Neural cell (in vitro differentiated cells): Measurements from ENCODE around the gene FAM228B. TPM values are rescaled to one million over a fixed set of nuclear protein-coding genes. Genes with fewer than 3 reads are reported as not detected.

Experiments used
- H2AFZ ChIP-seq: fragments of 200-600, 300-800 bp; sonication (generic), shearing (Covaris generic); 2 replicates; pipeline ENCODE4 v1.6.0; 2014; ENCODE audit warnings: low read depth, mild to moderate bottlenecking, antibody characterized with exemption, low read length, moderate library complexity
- H3F3A ChIP-seq: fragments of 200-600 bp; shearing (Covaris generic); 2 replicates; pipeline ENCODE4 v1.6.1; 2016; ENCODE audit warnings: mild to moderate bottlenecking, moderate library complexity, mixed read lengths, antibody characterized with exemption, low read length; ENCODE audit not compliant: insufficient read depth, poor library complexity, severe bottlenecking
- H3K27ac ChIP-seq: fragments of 200-600, 300-800 bp; sonication (generic), shearing (Covaris generic); 2 replicates; pipeline ENCODE4 v1.5.1; 2014; ENCODE audit warnings: mild to moderate bottlenecking, low read length, moderate library complexity
- H3K27me3 ChIP-seq: fragments of 300-800, 200-600 bp; sonication (generic), shearing (Covaris generic); 2 replicates; pipeline ENCODE4 v1.6.0; 2014; ENCODE audit warnings: mild to moderate bottlenecking, low read depth, low read length, moderate library complexity; ENCODE audit not compliant: insufficient read depth
- H3K36me3 ChIP-seq: fragments of 300-800, 200-600 bp; sonication (generic), shearing (Covaris generic); 2 replicates; pipeline ENCODE4 v1.5.1; 2014; ENCODE audit warnings: mild to moderate bottlenecking, antibody characterized with exemption, low read length, moderate library complexity; ENCODE audit not compliant: insufficient read depth
- H3K4me2 ChIP-seq: fragments of 300-800, 200-600 bp; sonication (generic), shearing (Covaris generic); 2 replicates; pipeline ENCODE4 v1.6.0; 2014; ENCODE audit warnings: mild to moderate bottlenecking, low read length
- H3K4me3 ChIP-seq: fragments of 300-800, 200-600 bp; sonication (generic), shearing (Covaris generic); 2 replicates; pipeline ENCODE4 v1.5.1; 2014; ENCODE audit warnings: mild to moderate bottlenecking, low read length, moderate library complexity
- H3K79me2 ChIP-seq: fragments of 200-600 bp; shearing (Covaris generic); replicated peaks from 2 replicates; pipeline ENCODE4 v1.6.0; 2014; ENCODE audit warnings: mild to moderate bottlenecking, low read length, moderate library complexity; ENCODE audit not compliant: insufficient read depth
- H3K9ac ChIP-seq: fragments of 300-800, 200-600 bp; sonication (generic), shearing (Covaris generic); 2 replicates; pipeline ENCODE4 v1.6.1; 2016; ENCODE audit warnings: mild to moderate bottlenecking, low read length, mixed read lengths
- H3K9me2 ChIP-seq: fragments of 200-600 bp; shearing (Covaris generic); 2 replicates; pipeline ENCODE4 v1.6.1; 2016; ENCODE audit warnings: mild to moderate bottlenecking, low read length, mixed read lengths; ENCODE audit not compliant: insufficient read depth
- H3K9me3 ChIP-seq: fragments of 200-600, 300-800 bp; sonication (generic), shearing (Covaris generic); 2 replicates; pipeline ENCODE4 v1.6.1; 2016; ENCODE audit warnings: mild to moderate bottlenecking, mixed run types, low read length, moderate library complexity, mixed read lengths
- H4K20me1 ChIP-seq: fragments of 200-600 bp; shearing (Covaris generic); 2 replicates; pipeline ENCODE4 v1.6.1; 2016; ENCODE audit warnings: mild to moderate bottlenecking, mixed run types; ENCODE audit not compliant: insufficient read depth
- CTCF ChIP-seq: fragments of 450-650 bp; IDR thresholded peaks from 2 replicates; pipeline ENCODE4 v1.5.1; 2014; ENCODE audit warnings: antibody characterized with exemption, mild to moderate bottlenecking, moderate library complexity; ENCODE audit not compliant: poor library complexity, severe bottlenecking
- EP300 ChIP-seq: fragments of 450-650 bp; conservative IDR thresholded peaks from 2 replicates; pipeline ENCODE4 v1.6.1; 2014; ENCODE audit warnings: antibody characterized with exemption, mild to moderate bottlenecking, moderate library complexity; ENCODE audit not compliant: poor library complexity, severe bottlenecking
- EZH2 ChIP-seq: fragments of 200-600, 300-800 bp; shearing (Covaris generic), sonication (generic); IDR thresholded peaks from 2 replicates; pipeline ENCODE4 v1.6.1; 2014; ENCODE audit warnings: antibody characterized with exemption, low read length, borderline replicate concordance, mild to moderate bottlenecking; ENCODE audit not compliant: insufficient read depth, poor library complexity, severe bottlenecking
- MXI1 ChIP-seq: fragments of 450-650 bp; conservative IDR thresholded peaks from 2 replicates; pipeline ENCODE4 v1.6.1; 2014; ENCODE audit warnings: antibody characterized with exemption, mild to moderate bottlenecking; ENCODE audit not compliant: poor library complexity, severe bottlenecking
- POLR2AphosphoS5 ChIP-seq: IDR thresholded peaks from 2 replicates; pipeline ENCODE4 v1.6.1; 2012
- RAD21 ChIP-seq: fragments of 450-650 bp; conservative IDR thresholded peaks from 2 replicates; pipeline ENCODE4 v1.6.1; 2014; ENCODE audit warnings: antibody characterized with exemption, mild to moderate bottlenecking, moderate library complexity
- REST ChIP-seq: IDR thresholded peaks from 2 replicates; pipeline ENCODE4 v1.6.1; 2012; ENCODE audit warnings: borderline replicate concordance
- SMC3 ChIP-seq: fragments of 450-650 bp; conservative IDR thresholded peaks from 2 replicates; pipeline ENCODE4 v1.6.1; 2014; ENCODE audit warnings: antibody characterized with exemption, mild to moderate bottlenecking, moderate library complexity; ENCODE audit not compliant: poor library complexity
- TAF1 ChIP-seq: IDR thresholded peaks from 2 replicates; pipeline ENCODE4 v1.6.1; 2012; ENCODE audit warnings: low read depth
- polyA plus RNA-seq: library from polyadenylated mRNA; depleted of rRNA; stranded (reverse); fragments of >200 nt; gene quantifications from 2 replicates; pipeline ENCODE4 v1.2.3, GENCODE V29; 2014

Gene FAM228B
- polyA plus RNA-seq, 1 donor from 2014 or later, result 22.0 TPM

- H3K36me3 ChIP-seq, result no peaks in the 10 kb centered on the region
- H3K9me3 ChIP-seq, result no peaks in the 10 kb centered on the region
- no peaks in the 10 kb centered on the region for H3K27me3 ChIP-seq
- no peaks in the 10 kb centered on the region for H3K79me2 ChIP-seq
- no peaks in the 10 kb centered on the region for H4K20me1 ChIP-seq
- H3K27ac ChIP-seq, result no peak overlapping the region
- no peak for TF ChIP-seq EZH2
- TF ChIP-seq TAF1, result no peak
- TF ChIP-seq RAD21, result no peak
- no peak for TF ChIP-seq CTCF
- no peak for TF ChIP-seq MXI1
- TF ChIP-seq REST, result no peak
- no peak for TF ChIP-seq SMC3
- TF ChIP-seq POLR2AphosphoS5, result no peak
- no peak for TF ChIP-seq EP300
- H3F3A ChIP-seq, result no peaks in the 10 kb centered on the region
- no peak overlapping the region for H3K4me2 ChIP-seq
- no peaks in the 10 kb centered on the region for H3K9me2 ChIP-seq
- no peak overlapping the region for H3K4me3 ChIP-seq
- no peak overlapping the region for H2AFZ ChIP-seq
- no peak overlapping the region for H3K9ac ChIP-seq
Measured at GRCh38 chr2:24210106-24210455, 86.8 kb downstream of the FAM228B start.

DNA sequence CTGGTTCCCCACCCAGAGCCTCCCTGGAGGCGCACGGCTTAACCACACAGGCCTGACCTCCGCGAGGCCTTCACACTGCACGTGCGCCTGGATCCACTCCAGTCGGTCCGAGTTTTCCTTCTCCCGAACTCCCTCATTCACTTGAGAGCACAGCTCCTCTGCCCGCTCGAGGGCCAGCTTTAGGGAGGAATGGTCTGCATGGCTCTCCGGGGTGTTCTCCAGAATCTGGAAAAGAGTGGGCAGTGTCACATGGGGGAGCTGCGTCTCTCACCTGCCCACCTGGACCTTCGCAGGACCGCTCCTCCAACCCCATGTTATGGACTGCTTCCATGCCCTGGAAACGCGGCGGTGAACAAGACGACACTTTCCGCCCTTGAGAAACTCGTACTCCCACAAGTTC is 87.5 kb downstream of the FAM228B start:
- H3K4me2 ChIP-seq, result no peak overlapping the region
- H4K20me1 ChIP-seq, result no peaks in the 10 kb centered on the region
- TF ChIP-seq RAD21 (no peak), CTCF (no peak)
- H3K79me2 ChIP-seq, result no peaks in the 10 kb centered on the region
- H3K9ac ChIP-seq, result no peak overlapping the region
- no peak overlapping the region for H2AFZ ChIP-seq
- no peaks in the 10 kb centered on the region for H3K9me2 ChIP-seq
- no peaks in the 10 kb centered on the region for H3K36me3 ChIP-seq
- no peak overlapping the region for H3K27ac ChIP-seq
- H3K9me3 ChIP-seq, result no peaks in the 10 kb centered on the region
- H3K27me3 ChIP-seq, result no peaks in the 10 kb centered on the region
- H3F3A ChIP-seq, result no peaks in the 10 kb centered on the region
- no peak overlapping the region for H3K4me3 ChIP-seq
